Neutrophil (primary cell): Measurements from ENCODE around the gene RWDD3.

Source experiments
- H3K27ac ChIP-seq: fragments of 200-600 bp; sonication (generic); 2 replicates; pipeline ENCODE4 v1.5.1; 2016; ENCODE audit warnings: mild to moderate bottlenecking, moderate library complexity
- H3K27me3 ChIP-seq: fragments of 200-600 bp; sonication (generic); 2 replicates; pipeline ENCODE4 v1.6.0; 2016; ENCODE audit warnings: mild to moderate bottlenecking
- H3K36me3 ChIP-seq: fragments of 200-600 bp; sonication (generic); 2 replicates; pipeline ENCODE4 v1.5.1; 2017
- H3K4me1 ChIP-seq, 2 experiments: fragments of 200-600 bp in 1 of 2; sonication (generic) in 1 of 2; 1 replicate in 1 of 2; 2 replicates in 1 of 2; pipeline versions ENCODE4 v1.5.1 to v1.6.1; 2013 to 2016; ENCODE audit warnings: low read depth in 1 of 2, low read length in 1 of 2, mild to moderate bottlenecking in 1 of 2, moderate library complexity in 1 of 2; ENCODE audit not compliant: control insufficient read depth in 1 of 2, insufficient read depth in 1 of 2
- H3K4me3 ChIP-seq, 2 experiments: fragments of 200-600 bp in 1 of 2; sonication (generic) in 1 of 2; 1 replicate in 1 of 2; 2 replicates in 1 of 2; pipeline ENCODE4 v1.5.1; 2013 to 2016; ENCODE audit warnings: low read depth in 1 of 2, low read length in 1 of 2, mild to moderate bottlenecking in 1 of 2, moderate library complexity in 1 of 2
- H3K9me3 ChIP-seq: fragments of 200-600 bp; sonication (generic); 2 replicates; pipeline ENCODE4 v1.5.1; 2016
- TF ChIP-seq, protein P1 (sequence below): fragments of 200-600 bp; sonication (generic); IDR thresholded peaks from 2 replicates; pipeline ENCODE4 v1.5.1; 2016; ENCODE audit warnings: antibody characterized with exemption

Gene RWDD3

GRCh38 chr1:95287825-95288224, 53.8 kb downstream of the RWDD3 start:
- Histone ChIP-seq H3K36me3 (no peaks in the 10 kb centered on the region), H3K9me3 (no peaks in the 10 kb centered on the region), H3K27ac (no peak overlapping the region), H3K4me1 (no peaks in the 10 kb centered on the region), H3K4me3 (no peak overlapping the region), H3K27me3 (no peaks in the 10 kb centered on the region)
- TF ChIP-seq, protein P1, sequence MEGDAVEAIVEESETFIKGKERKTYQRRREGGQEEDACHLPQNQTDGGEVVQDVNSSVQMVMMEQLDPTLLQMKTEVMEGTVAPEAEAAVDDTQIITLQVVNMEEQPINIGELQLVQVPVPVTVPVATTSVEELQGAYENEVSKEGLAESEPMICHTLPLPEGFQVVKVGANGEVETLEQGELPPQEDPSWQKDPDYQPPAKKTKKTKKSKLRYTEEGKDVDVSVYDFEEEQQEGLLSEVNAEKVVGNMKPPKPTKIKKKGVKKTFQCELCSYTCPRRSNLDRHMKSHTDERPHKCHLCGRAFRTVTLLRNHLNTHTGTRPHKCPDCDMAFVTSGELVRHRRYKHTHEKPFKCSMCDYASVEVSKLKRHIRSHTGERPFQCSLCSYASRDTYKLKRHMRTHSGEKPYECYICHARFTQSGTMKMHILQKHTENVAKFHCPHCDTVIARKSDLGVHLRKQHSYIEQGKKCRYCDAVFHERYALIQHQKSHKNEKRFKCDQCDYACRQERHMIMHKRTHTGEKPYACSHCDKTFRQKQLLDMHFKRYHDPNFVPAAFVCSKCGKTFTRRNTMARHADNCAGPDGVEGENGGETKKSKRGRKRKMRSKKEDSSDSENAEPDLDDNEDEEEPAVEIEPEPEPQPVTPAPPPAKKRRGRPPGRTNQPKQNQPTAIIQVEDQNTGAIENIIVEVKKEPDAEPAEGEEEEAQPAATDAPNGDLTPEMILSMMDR = no peak
